H1 (cell line): ENCODE data around the gene ACTA2. TPM values are rescaled to one million over a fixed set of nuclear protein-coding genes. Genes with fewer than 3 reads are reported as not detected.

Experiments used
- BACH1 ChIP-seq: IDR thresholded peaks from 2 replicates; pipeline ENCODE4 v1.6.1; 2012; ENCODE audit warnings: low read length, improper control_type of control experiment
- CTBP2 ChIP-seq: IDR thresholded peaks from 2 replicates; pipeline ENCODE4 v1.7.0; 2011; ENCODE audit warnings: borderline replicate concordance, mild to moderate bottlenecking, moderate library complexity, mixed read lengths, low read length; ENCODE audit not compliant: insufficient read depth, insufficient read length
- CTCF ChIP-seq, 3 experiments: IDR thresholded peaks; 1 replicate in 2 of 3; 2 replicates in 1 of 3; pipeline versions ENCODE4 v1.5.1 to v1.6.1; 2011; ENCODE audit warnings: low read length in 3 of 3, mild to moderate bottlenecking in 3 of 3, inconsistent platforms in 2 of 3, low read depth in 1 of 3, moderate library complexity in 1 of 3; ENCODE audit not compliant: insufficient read depth in 1 of 3; ENCODE audit errors: control extremely low read depth in 1 of 3
- EZH2 ChIP-seq: fragments of 200-600 bp; sonication (generic); IDR thresholded peaks from 2 replicates; pipeline ENCODE4 v1.7.1; 2012; ENCODE audit warnings: low read depth, mild to moderate bottlenecking, moderate library complexity, low read length, inconsistent platforms; ENCODE audit not compliant: severe bottlenecking
- GABPA ChIP-seq: IDR thresholded peaks from 2 replicates; pipeline ENCODE4 v1.6.1; 2011; ENCODE audit warnings: mild to moderate bottlenecking, low read length, moderate library complexity, borderline replicate concordance; ENCODE audit not compliant: insufficient read depth
- GTF2F1 ChIP-seq: IDR thresholded peaks from 2 replicates; pipeline ENCODE4 v1.6.1; 2012; ENCODE audit warnings: low read depth, low read length, improper control_type of control experiment, borderline replicate concordance
- HDAC2 ChIP-seq, 2 experiments: fragments of 300-600 bp in 1 of 2; sonication (generic) in 1 of 2; IDR thresholded peaks; 2 replicates each; pipeline ENCODE4 v1.6.1; 2011 to 2012; ENCODE audit warnings: low read depth in 2 of 2, low read length in 2 of 2, mild to moderate bottlenecking in 2 of 2, moderate library complexity in 2 of 2, borderline replicate concordance in 1 of 2, inconsistent platforms in 1 of 2
- KDM4A ChIP-seq: IDR thresholded peaks from one replicate; pipeline ENCODE4 v1.7.1; 2012; ENCODE audit warnings: low read depth, mild to moderate bottlenecking, moderate library complexity, low read length, inconsistent platforms; ENCODE audit not compliant: severe bottlenecking
- MAFK ChIP-seq: IDR thresholded peaks from 2 replicates; pipeline ENCODE4 v1.6.1; 2012; ENCODE audit warnings: low read depth, mild to moderate bottlenecking, improper control_type of control experiment, low read length
- PHF8 ChIP-seq: fragments of 200-600 bp; sonication (generic); conservative IDR thresholded peaks from 2 replicates; pipeline ENCODE4 v1.7.1; 2012; ENCODE audit warnings: low read depth, mild to moderate bottlenecking, inconsistent platforms, low read length, moderate library complexity
- POLR2A ChIP-seq, 2 experiments: IDR thresholded peaks; 1 replicate in 1 of 2; 2 replicates in 1 of 2; pipeline ENCODE4 v1.6.1; 2011; ENCODE audit warnings: low read depth in 2 of 2, low read length in 2 of 2, mild to moderate bottlenecking in 2 of 2; ENCODE audit errors: control extremely low read depth in 1 of 2
- RBBP5 ChIP-seq: IDR thresholded peaks from 2 replicates; pipeline ENCODE4 v1.7.1; 2012; ENCODE audit warnings: low read depth, mild to moderate bottlenecking, inconsistent platforms, low read length, moderate library complexity, borderline replicate concordance
- SIN3A ChIP-seq, 2 experiments: IDR thresholded peaks in 1 of 2; conservative IDR thresholded peaks in 1 of 2; 2 replicates each; pipeline ENCODE4 v1.6.1; 2011 to 2012; ENCODE audit warnings: low read length in 2 of 2, improper control_type of control experiment in 1 of 2, low read depth in 1 of 2, mild to moderate bottlenecking in 1 of 2
- SP4 ChIP-seq: IDR thresholded peaks from 2 replicates; pipeline ENCODE4 v1.6.1; 2012; ENCODE audit warnings: low read length, inconsistent platforms
- TBP ChIP-seq: IDR thresholded peaks from 2 replicates; pipeline ENCODE4 v1.6.1; 2011; ENCODE audit warnings: low read depth, low read length, improper control_type of control experiment
- YY1 ChIP-seq: IDR thresholded peaks from 2 replicates; pipeline ENCODE4 v1.6.1; 2011; ENCODE audit warnings: low read depth, mild to moderate bottlenecking, low read length
- polyA plus RNA-seq, 7 experiments: library from polyadenylated mRNA; depleted of rRNA in 3 of 7; stranded (reverse) in 5 of 7; unstranded in 2 of 7; fragments of >200 nt in 5 of 7; fragments of 200-250 nt in 2 of 7; gene quantifications; 1 replicate in 5 of 7; 2 replicates in 1 of 7; 4 replicates in 1 of 7; pipeline versions ENCODE4 v1.2.1 to v1.2.3, GENCODE V29; 2011 to 2013; ENCODE audit warnings: missing spikeins in 2 of 7, mixed read lengths in 2 of 7
- total RNA-seq: library from RNA; stranded (reverse); fragmentation: NEBNext Ultra II Directional; extraction: Animal tissue kit (Norgen Biotek cat#: 25700); gene quantifications from 2 replicates; pipeline ENCODE4 v1.2.1, GENCODE V29; 2021
- TF ChIP-seq, protein P1 (sequence below): IDR thresholded peaks from 2 replicates; pipeline ENCODE4 v1.6.1; 2012; ENCODE audit warnings: inconsistent platforms
- TF ChIP-seq, protein P2 (sequence below): IDR thresholded peaks from 2 replicates; pipeline ENCODE4 v1.6.1; 2012; ENCODE audit warnings: inconsistent platforms

ACTA2 gene
- total and polyA plus RNA-seq, 2 of the 8 experiments (the other 6 are each of a cell fraction or from before 2014, with no cell fraction given), result 3.5 to 8.9 TPM

DNA sequence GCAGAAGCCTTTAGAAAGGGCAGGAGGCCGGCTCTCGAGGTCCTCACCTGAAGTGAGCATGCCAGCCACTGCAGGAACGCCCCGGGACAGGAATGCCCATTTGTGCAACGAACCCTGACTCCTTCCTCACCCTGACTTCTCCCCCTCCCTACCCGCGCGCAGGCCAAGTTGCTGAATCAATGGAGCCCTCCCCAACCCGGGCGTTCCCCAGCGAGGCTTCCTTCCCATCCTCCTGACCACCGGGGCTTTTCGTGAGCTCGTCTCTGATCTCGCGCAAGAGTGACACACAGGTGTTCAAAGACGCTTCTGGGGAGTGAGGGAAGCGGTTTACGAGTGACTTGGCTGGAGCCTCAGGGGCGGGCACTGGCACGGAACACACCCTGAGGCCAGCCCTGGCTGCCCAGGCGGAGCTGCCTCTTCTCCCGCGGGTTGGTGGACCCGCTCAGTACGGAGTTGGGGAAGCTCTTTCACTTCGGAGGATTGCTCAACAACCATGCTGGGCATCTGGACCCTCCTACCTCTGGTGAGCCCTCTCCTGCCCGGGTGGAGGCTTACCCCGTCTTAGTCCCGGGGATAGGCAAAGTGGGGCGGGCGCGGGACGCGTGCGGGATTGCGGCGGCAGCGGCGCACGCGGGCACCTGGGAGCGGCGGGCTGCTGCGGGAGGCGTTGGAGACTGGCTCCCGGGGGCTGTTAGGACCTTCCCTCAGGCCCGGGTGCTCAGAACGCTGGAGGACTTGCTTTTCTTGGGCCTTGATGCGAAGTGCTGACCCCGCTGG lies 38.0 kb upstream of the ACTA2 start, which contains the start of gene FAS (continued):
- TF ChIP-seq CTCF (IDR thresholded peaks at IDR 0.05; ENCODE audit: control extremely low read depth in 1 of 3, insufficient read depth in 1 of 3, low read depth in 1 of 3, low read length in 3 of 3) (no peak), CTBP2 (no peak), MAFK (no peak), HDAC2 (IDR thresholded peaks at IDR 0.05; ENCODE audit: borderline replicate concordance in 1 of 2, low read depth in 2 of 2, low read length in 2 of 2) (no peak), SIN3A (conservative IDR thresholded peaks at IDR 0.05 in 1 of 2, IDR thresholded peaks at IDR 0.05 in 1 of 2; ENCODE audit: low read depth in 1 of 2, low read length in 2 of 2) (no peak), YY1 (no peak), EZH2 (peak; percentile 43), SP4 (no peak), KDM4A (peak; percentile 82), BACH1 (no peak), POLR2A (IDR thresholded peaks at IDR 0.05; ENCODE audit: control extremely low read depth in 1 of 2, low read depth in 2 of 2, low read length in 2 of 2) (0 out of 3 replicates have a peak, but pooled peaks of 1 of the 2 experiments have one; percentile 39), GTF2F1 (no peak), PHF8 (peak; percentile 48), GABPA (no peak), TBP (no peak), RBBP5 (0 out of 2 replicates have a peak, but pooled peaks have one; percentile 55)
- TF ChIP-seq, protein P1, sequence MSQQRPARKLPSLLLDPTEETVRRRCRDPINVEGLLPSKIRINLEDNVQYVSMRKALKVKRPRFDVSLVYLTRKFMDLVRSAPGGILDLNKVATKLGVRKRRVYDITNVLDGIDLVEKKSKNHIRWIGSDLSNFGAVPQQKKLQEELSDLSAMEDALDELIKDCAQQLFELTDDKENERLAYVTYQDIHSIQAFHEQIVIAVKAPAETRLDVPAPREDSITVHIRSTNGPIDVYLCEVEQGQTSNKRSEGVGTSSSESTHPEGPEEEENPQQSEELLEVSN, result peak; percentile 69
- TF ChIP-seq, protein P2, sequence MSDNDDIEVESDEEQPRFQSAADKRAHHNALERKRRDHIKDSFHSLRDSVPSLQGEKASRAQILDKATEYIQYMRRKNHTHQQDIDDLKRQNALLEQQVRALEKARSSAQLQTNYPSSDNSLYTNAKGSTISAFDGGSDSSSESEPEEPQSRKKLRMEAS, result peak; percentile 52; the same call in 1 of the 2 replicates
